ENCODE data around the gene MYO5C. TPM values are rescaled to one million over a fixed set of nuclear protein-coding genes. Genes with fewer than 3 reads are reported as not detected.
"Not testable (repeated sequence)": the region's sequence is repeated elsewhere in the genome, so short reads cannot be mapped to it uniquely, and the experiment has no call there.

Gene MYO5C
- polyA plus RNA-seq, 2 donors = 4.9 to 5.4 TPM

- Histone ChIP-seq H3K27ac (ENCODE audit: low read depth in 2 of 2, low read length in 1 of 2) (peak overlapping the region; percentile 89 to 95), H3K36me3 (ENCODE audit: control insufficient read depth in 2 of 2, insufficient read depth in 2 of 2, low read length in 1 of 2) (no peaks in the 10 kb centered on the region), H3K4me3 (ENCODE audit: low read depth in 1 of 2, low read length in 2 of 2) (peak overlapping the region; percentile 67 to 91), H3K4me1 (ENCODE audit: control insufficient read depth in 2 of 2, insufficient read depth in 2 of 2, low read length in 1 of 2) (no peaks in the 10 kb centered on the region), H3K27me3 (ENCODE audit: control insufficient read depth in 1 of 2, insufficient read depth in 2 of 2, low read length in 2 of 2) (no peaks in the 10 kb centered on the region), H3K9me3 (ENCODE audit: control insufficient read depth in 2 of 2, insufficient read depth in 1 of 2, low read depth in 1 of 2, low read length in 1 of 2) (no peaks in the 10 kb centered on the region)
- 0 to 1% methylated on average over 62 to 105 of the region's 105 CpGs for WGBS, 2 donors
These were observed 116.1 kb downstream of the MYO5C start for GRCh38 chr15:52179278-52180195.

GRCh38 chr15:52178765-52179164, 116.8 kb downstream of the MYO5C start:
- 18 to 19% methylated on average over 10 of the region's 10 CpGs for WGBS, 2 donors
- peak overlapping the region; percentile 89 to 95 for H3K27ac ChIP-seq (ENCODE audit: low read depth in 2 of 2, low read length in 1 of 2)

GRCh38 chr15:52172869-52173268, 122.7 kb downstream of the MYO5C start:
- 44 to 49% methylated on average over 2 of the region's 2 CpGs for WGBS, 2 donors

More at GRCh38 chr15:52178765-52179164, 116.8 kb downstream of the MYO5C start:
- no peaks in the 10 kb centered on the region for H3K36me3 ChIP-seq (ENCODE audit: control insufficient read depth in 2 of 2, insufficient read depth in 2 of 2, low read length in 1 of 2)
- no peaks in the 10 kb centered on the region for H3K9me3 ChIP-seq (ENCODE audit: control insufficient read depth in 2 of 2, insufficient read depth in 1 of 2, low read depth in 1 of 2, low read length in 1 of 2)
- peak overlapping the region; percentile 67 to 91 for H3K4me3 ChIP-seq (ENCODE audit: low read depth in 1 of 2, low read length in 2 of 2)
- no peaks in the 10 kb centered on the region for H3K27me3 ChIP-seq (ENCODE audit: control insufficient read depth in 1 of 2, insufficient read depth in 2 of 2, low read length in 2 of 2)
- no peaks in the 10 kb centered on the region for H3K4me1 ChIP-seq (ENCODE audit: control insufficient read depth in 2 of 2, insufficient read depth in 2 of 2, low read length in 1 of 2)

GRCh38 chr15:52171807-52172206, 123.8 kb downstream of the MYO5C start:
- H3K27ac ChIP-seq (ENCODE audit: low read depth in 2 of 2, low read length in 1 of 2) = no peak overlapping the region
- 20 to 24% methylated on average over 1 of the region's 1 CpG for WGBS, 2 donors
- H3K4me1 ChIP-seq (ENCODE audit: control insufficient read depth in 2 of 2, insufficient read depth in 2 of 2, low read length in 1 of 2) = no peaks in the 10 kb centered on the region
- H3K36me3 ChIP-seq (ENCODE audit: control insufficient read depth in 2 of 2, insufficient read depth in 2 of 2, low read length in 1 of 2) = no peaks in the 10 kb centered on the region
- H3K9me3 ChIP-seq (ENCODE audit: control insufficient read depth in 2 of 2, insufficient read depth in 1 of 2, low read depth in 1 of 2, low read length in 1 of 2) = no peaks in the 10 kb centered on the region
- no peak overlapping the region for H3K4me3 ChIP-seq (ENCODE audit: low read depth in 1 of 2, low read length in 2 of 2)
- H3K27me3 ChIP-seq (ENCODE audit: control insufficient read depth in 1 of 2, insufficient read depth in 2 of 2, low read length in 2 of 2) = no peaks in the 10 kb centered on the region

More at GRCh38 chr15:52172869-52173268, 122.7 kb downstream of the MYO5C start:
- Histone ChIP-seq H3K27ac (ENCODE audit: low read depth in 2 of 2, low read length in 1 of 2) (no peak overlapping the region), H3K27me3 (ENCODE audit: control insufficient read depth in 1 of 2, insufficient read depth in 2 of 2, low read length in 2 of 2) (no peaks in the 10 kb centered on the region), H3K36me3 (ENCODE audit: control insufficient read depth in 2 of 2, insufficient read depth in 2 of 2, low read length in 1 of 2) (no peaks in the 10 kb centered on the region), H3K4me1 (ENCODE audit: control insufficient read depth in 2 of 2, insufficient read depth in 2 of 2, low read length in 1 of 2) (no peaks in the 10 kb centered on the region), H3K4me3 (ENCODE audit: low read depth in 1 of 2, low read length in 2 of 2) (no peak overlapping the region), H3K9me3 (ENCODE audit: control insufficient read depth in 2 of 2, insufficient read depth in 1 of 2, low read depth in 1 of 2, low read length in 1 of 2) (no peaks in the 10 kb centered on the region)

- H3K9me3 ChIP-seq (ENCODE audit: control insufficient read depth in 2 of 2, insufficient read depth in 1 of 2, low read depth in 1 of 2, low read length in 1 of 2) = no peaks in the 10 kb centered on the region
- no peaks in the 10 kb centered on the region for H3K27me3 ChIP-seq (ENCODE audit: control insufficient read depth in 1 of 2, insufficient read depth in 2 of 2, low read length in 2 of 2)
- H3K36me3 ChIP-seq (ENCODE audit: control insufficient read depth in 2 of 2, insufficient read depth in 2 of 2, low read length in 1 of 2) = no peaks in the 10 kb centered on the region
- no peak overlapping the region for H3K4me3 ChIP-seq (ENCODE audit: low read depth in 1 of 2, low read length in 2 of 2)
- H3K27ac ChIP-seq (ENCODE audit: low read depth in 2 of 2, low read length in 1 of 2) = no peak overlapping the region
- H3K4me1 ChIP-seq (ENCODE audit: control insufficient read depth in 2 of 2, insufficient read depth in 2 of 2, low read length in 1 of 2) = no peaks in the 10 kb centered on the region
- WGBS, 2 donors = 15 to 33% methylated on average over 4 of the region's 4 CpGs
These were observed 124.2 kb downstream of the MYO5C start for GRCh38 chr15:52171386-52171785.

GRCh38 chr15:52170199-52170598, 125.4 kb downstream of the MYO5C start:
- not testable (repeated sequence) for H3K9me3 ChIP-seq (ENCODE audit: control insufficient read depth in 2 of 2, insufficient read depth in 1 of 2, low read depth in 1 of 2, low read length in 1 of 2); H3K4me1 ChIP-seq (ENCODE audit: control insufficient read depth in 2 of 2, insufficient read depth in 2 of 2, low read length in 1 of 2); H3K27me3 ChIP-seq (ENCODE audit: control insufficient read depth in 1 of 2, insufficient read depth in 2 of 2, low read length in 2 of 2); H3K27ac ChIP-seq (ENCODE audit: low read depth in 2 of 2, low read length in 1 of 2); H3K4me3 ChIP-seq (ENCODE audit: low read depth in 1 of 2, low read length in 2 of 2); H3K36me3 ChIP-seq (ENCODE audit: control insufficient read depth in 2 of 2, insufficient read depth in 2 of 2, low read length in 1 of 2)
- 97 to 99% methylated on average over 3 of the region's 3 CpGs for WGBS, 2 donors

- H3K27me3 ChIP-seq (ENCODE audit: control insufficient read depth in 1 of 2, insufficient read depth in 2 of 2, low read length in 2 of 2); H3K9me3 ChIP-seq (ENCODE audit: control insufficient read depth in 2 of 2, insufficient read depth in 1 of 2, low read depth in 1 of 2, low read length in 1 of 2); H3K4me1 ChIP-seq (ENCODE audit: control insufficient read depth in 2 of 2, insufficient read depth in 2 of 2, low read length in 1 of 2); H3K4me3 ChIP-seq (ENCODE audit: low read depth in 1 of 2, low read length in 2 of 2); H3K36me3 ChIP-seq (ENCODE audit: control insufficient read depth in 2 of 2, insufficient read depth in 2 of 2, low read length in 1 of 2); H3K27ac ChIP-seq (ENCODE audit: low read depth in 2 of 2, low read length in 1 of 2): not testable (repeated sequence)
- WGBS, 2 donors = 92% methylated on average over 5 of the region's 5 CpGs
These were observed 130.0 kb downstream of the MYO5C start for GRCh38 chr15:52165494-52166131.

- H3K4me3 ChIP-seq (ENCODE audit: low read depth in 1 of 2, low read length in 2 of 2) = no peak overlapping the region
- 86 to 88% methylated on average over 2 of the region's 2 CpGs for WGBS, 2 donors
- peaks cover 0 to 5% of the 10 kb centered on the region in 2 donors for H3K4me1 ChIP-seq (ENCODE audit: control insufficient read depth in 2 of 2, insufficient read depth in 2 of 2, low read length in 1 of 2)
- H3K9me3 ChIP-seq (ENCODE audit: control insufficient read depth in 2 of 2, insufficient read depth in 1 of 2, low read depth in 1 of 2, low read length in 1 of 2) = no peaks in the 10 kb centered on the region
- H3K27me3 ChIP-seq (ENCODE audit: control insufficient read depth in 1 of 2, insufficient read depth in 2 of 2, low read length in 2 of 2) = no peaks in the 10 kb centered on the region
- H3K27ac ChIP-seq (ENCODE audit: low read depth in 2 of 2, low read length in 1 of 2) = no peak overlapping the region
- peaks cover 0 to 3% of the 10 kb centered on the region in 2 donors for H3K36me3 ChIP-seq (ENCODE audit: control insufficient read depth in 2 of 2, insufficient read depth in 2 of 2, low read length in 1 of 2)
These were observed 130.9 kb downstream of the MYO5C start for GRCh38 chr15:52164631-52165265.

- H3K4me3 ChIP-seq (ENCODE audit: low read depth in 1 of 2, low read length in 2 of 2) = no peak overlapping the region
- no peaks in the 10 kb centered on the region for H3K27me3 ChIP-seq (ENCODE audit: control insufficient read depth in 1 of 2, insufficient read depth in 2 of 2, low read length in 2 of 2)
- no peak overlapping the region for H3K27ac ChIP-seq (ENCODE audit: low read depth in 2 of 2, low read length in 1 of 2)
- WGBS, 2 donors = 93% methylated on average over 19 of the region's 19 CpGs
- peaks cover 0 to 4% of the 10 kb centered on the region in 2 donors for H3K36me3 ChIP-seq (ENCODE audit: control insufficient read depth in 2 of 2, insufficient read depth in 2 of 2, low read length in 1 of 2)
- no peaks in the 10 kb centered on the region for H3K9me3 ChIP-seq (ENCODE audit: control insufficient read depth in 2 of 2, insufficient read depth in 1 of 2, low read depth in 1 of 2, low read length in 1 of 2)
- H3K4me1 ChIP-seq (ENCODE audit: control insufficient read depth in 2 of 2, insufficient read depth in 2 of 2, low read length in 1 of 2) = peaks cover 0 to 5% of the 10 kb centered on the region in 2 donors
These were observed 132.0 kb downstream of the MYO5C start for GRCh38 chr15:52163321-52164190.

Measured in esophagus (tissue), 2 donors.